SIG-M5 treated with dmso at 0.1 percent for 504 hours (cell line): ENCODE results near the gene CADM2.
A peak's percentile ranks its signal among the peaks of the same experiment; 100 is the strongest.
"Not testable (repeated sequence)": the region's sequence is repeated elsewhere in the genome, so short reads cannot be mapped to it uniquely, and the experiment has no call there.

Source experiments
- DNase-seq: peaks from one replicate; lab custom pipeline; 2025; ENCODE audit not compliant: unreplicated experiment; lab: John Stamatoyannopoulos, UW

Gene CADM2

GRCh38 chr3:85631070-85631469 is 672.3 kb downstream of the CADM2 start:
- no peak for DNase-seq

- DNase-seq, result no peak
These were observed 674.1 kb downstream of the CADM2 start for GRCh38 chr3:85632921-85633320.

- DNase-seq, result peak; percentile 37
These were observed 693.6 kb downstream of the CADM2 start for GRCh38 chr3:85652360-85652759.

- DNase-seq, result no peak
These were observed 701.7 kb downstream of the CADM2 start for GRCh38 chr3:85660451-85660850.

- DNase-seq, result no peak
These were observed 703.7 kb downstream of the CADM2 start for GRCh38 chr3:85662462-85662861.

GRCh38 chr3:85667744-85668143 is 709.0 kb downstream of the CADM2 start:
- DNase-seq, result no peak

- peak; percentile 2 for DNase-seq
These were observed 711.9 kb downstream of the CADM2 start for GRCh38 chr3:85670634-85671205.

GRCh38 chr3:85672761-85673160 is 714.0 kb downstream of the CADM2 start:
- no peak for DNase-seq

- no peak for DNase-seq
These were observed 719.9 kb downstream of the CADM2 start for GRCh38 chr3:85678713-85679112.

- DNase-seq, result no peak
These were observed 723.1 kb downstream of the CADM2 start for GRCh38 chr3:85681906-85682305.

- DNase-seq, result no peak
These were observed 732.4 kb downstream of the CADM2 start for GRCh38 chr3:85691196-85691595.

- no peak for DNase-seq
These were observed 738.4 kb downstream of the CADM2 start for GRCh38 chr3:85697156-85697555.

GRCh38 chr3:85706130-85706529 is 747.3 kb downstream of the CADM2 start:
- DNase-seq, result no peak

GRCh38 chr3:85708325-85708724 is 749.5 kb downstream of the CADM2 start:
- DNase-seq, result not testable (repeated sequence)

- DNase-seq, result no peak
These were observed 750.6 kb downstream of the CADM2 start for GRCh38 chr3:85709346-85709892.

- no peak for DNase-seq
These were observed 751.7 kb downstream of the CADM2 start for GRCh38 chr3:85710490-85710889.

GRCh38 chr3:85721409-85722145 is 762.8 kb downstream of the CADM2 start:
- no peak for DNase-seq

- no peak for DNase-seq
These were observed 767.0 kb downstream of the CADM2 start for GRCh38 chr3:85725809-85726208.

- DNase-seq, result no peak
These were observed 767.5 kb downstream of the CADM2 start for GRCh38 chr3:85726241-85726640.

GRCh38 chr3:85737846-85738245 is 779.1 kb downstream of the CADM2 start:
- DNase-seq, result no peak

GRCh38 chr3:85740561-85740960 is 781.8 kb downstream of the CADM2 start:
- DNase-seq, result no peak

- no peak for DNase-seq
These were observed 799.7 kb downstream of the CADM2 start for GRCh38 chr3:85758442-85758841.

GRCh38 chr3:85760342-85760741 is 801.6 kb downstream of the CADM2 start:
- DNase-seq, result no peak
